Psoas muscle (tissue), 7 donors: Measurements from ENCODE around the gene RNF181. TPM values are rescaled to one million over a fixed set of nuclear protein-coding genes. Genes with fewer than 3 reads are reported as not detected.

Experiments used
- polyA plus RNA-seq, 3 donors: library from polyadenylated mRNA; stranded (reverse); fragments of 200-250 nt; gene quantifications; one replicate each; pipeline ENCODE4 v1.2.3, GENCODE V29; 2013
- total RNA-seq, 4 donors: library from RNA; stranded (reverse); fragmentation: NEBNext Ultra II Directional in 2 of 4; extraction: Animal tissue kit (Norgen Biotek cat#: 25700) in 2 of 4; gene quantifications; one replicate each; pipeline versions ENCODE4 v1.2.1 to v1.2.4, GENCODE V29; 2021 to 2023
- donor health status: healthy with polysubstance abuse.
- donor health status: DM: no; HTN: no; CAD: no; lungs with moderate emphysema.
- donor health status: Bipolar disorder and iron deficiency.
- donor health status: healthy.
- donor health status: DM: no; HTN: no; CAD: no.
- donor health status: DM: no; HTN: no; CAD: no.
- donor health status: DM: yes; HTN: yes; CAD: no.

The RNF181 gene
- total and polyA plus RNA-seq, 7 donors: 84.7 to 212 (median 107) TPM

Other genes with a start within 250 kb of the RNF181 start
- 100 to 1,000 TPM in 1 of 4 donors, 10 to 100 TPM in 3; 28.3 to 115 (median 63.3) TPM for gene RETSAT, start 241.2 kb upstream of the RNF181 start, total RNA-seq
- gene RETSAT, start 241.2 kb upstream of the RNF181 start, polyA plus RNA-seq: 10 to 100 TPM; 36.9 to 74.3 (median 45.6) TPM
- 10 to 100 TPM; 16.0 to 19.2 (median 17.6) TPM for gene ELMOD3, start 241.0 kb upstream of the RNF181 start, total RNA-seq
- gene ELMOD3, start 241.0 kb upstream of the RNF181 start, polyA plus RNA-seq: 10 to 100 TPM; 17.2 to 33.2 (median 20.4) TPM
- 10 to 100 TPM in 1 of 4 donors, 1 to 10 TPM in 3; 4.2 to 11.1 (median 8.6) TPM for gene CAPG, start 185.4 kb upstream of the RNF181 start, total RNA-seq
- gene CAPG, start 185.4 kb upstream of the RNF181 start, polyA plus RNA-seq: 10 to 100 TPM in 1 of 3 donors, 1 to 10 TPM in 2; 2.8 to 10.2 (median 6.6) TPM
- 1 to 10 TPM in 1 of 4 donors, under 1 TPM in 2, not detected in 1; 0.48 to 1.4 (median 0.62) TPM for gene SH2D6, start 177.0 kb upstream of the RNF181 start, total RNA-seq
- gene SH2D6, start 177.0 kb upstream of the RNF181 start, polyA plus RNA-seq: 1 to 10 TPM in 1 of 3 donors, under 1 TPM in 2; 0.25 to 1.1 (median 0.77) TPM
- 100 to 1,000 TPM; 127 to 356 (median 183) TPM for gene MAT2A, start 56.6 kb upstream of the RNF181 start, total RNA-seq
- gene MAT2A, start 56.6 kb upstream of the RNF181 start, polyA plus RNA-seq: 100 to 1,000 TPM in 2 of 3 donors, 10 to 100 TPM in 1; 55.9 to 252 (median 134) TPM
- 10 to 100 TPM; 20.1 to 25.3 (median 22.1) TPM for gene GGCX, start 34.3 kb upstream of the RNF181 start, total RNA-seq
- gene GGCX, start 34.3 kb upstream of the RNF181 start, polyA plus RNA-seq: 10 to 100 TPM; 19.0 to 35.6 (median 30.7) TPM
- gene VAMP8, start 18.2 kb upstream of the RNF181 start, total RNA-seq: 10 to 100 TPM; 11.7 to 15.7 (median 12.4) TPM
- 10 to 100 TPM; 16.6 to 25.4 (median 23.2) TPM for gene VAMP8, start 18.2 kb upstream of the RNF181 start, polyA plus RNA-seq
- 10 to 100 TPM; 58.1 to 95.0 (median 83.2) TPM for gene VAMP5, start 11.3 kb upstream of the RNF181 start, total RNA-seq
- 100 to 1,000 TPM; 106 to 149 (median 128) TPM for gene VAMP5, start 11.3 kb upstream of the RNF181 start, polyA plus RNA-seq
- 10 to 100 TPM; 20.1 to 54.3 (median 30.9) TPM for gene TMEM150A, start 7.0 kb downstream of the RNF181 start, total RNA-seq
- gene TMEM150A, start 7.0 kb downstream of the RNF181 start, polyA plus RNA-seq: 10 to 100 TPM; 17.4 to 82.6 (median 40.3) TPM
- gene C2orf68, start 16.3 kb downstream of the RNF181 start, total RNA-seq: 10 to 100 TPM; 43.4 to 61.9 (median 47.5) TPM
- gene C2orf68, start 16.3 kb downstream of the RNF181 start, polyA plus RNA-seq: 10 to 100 TPM; 26.9 to 76.0 (median 43.8) TPM
- 10 to 100 TPM; 39.0 to 61.8 (median 45.6) TPM for gene USP39, start 20.4 kb downstream of the RNF181 start, total RNA-seq
- gene USP39, start 20.4 kb downstream of the RNF181 start, polyA plus RNA-seq: 100 to 1,000 TPM in 1 of 3 donors, 10 to 100 TPM in 2; 53.7 to 104 (median 58.3) TPM
- gene SFTPB, start 72.5 kb downstream of the RNF181 start, total RNA-seq: 1 to 10 TPM in 2 of 4 donors, under 1 TPM in 2; 0.25 to 1.1 (median 0.96) TPM
- 1 to 10 TPM in 1 of 3 donors, under 1 TPM in 2; 0.04 to 1.5 (median 0.98) TPM for gene SFTPB, start 72.5 kb downstream of the RNF181 start, polyA plus RNA-seq
- gene GNLY, start 98.6 kb downstream of the RNF181 start, total RNA-seq: 10 to 100 TPM in 1 of 4 donors, 1 to 10 TPM in 2, under 1 TPM in 1; 0.58 to 20.0 (median 5.8) TPM
- gene GNLY, start 98.6 kb downstream of the RNF181 start, polyA plus RNA-seq: 10 to 100 TPM in 2 of 3 donors, 1 to 10 TPM in 1; 4.9 to 31.6 (median 23.4) TPM
- gene ATOH8, start 158.2 kb downstream of the RNF181 start, total RNA-seq: 10 to 100 TPM; 22.0 to 82.1 (median 57.3) TPM
- 10 to 100 TPM; 48.7 to 77.2 (median 59.4) TPM for gene ATOH8, start 158.2 kb downstream of the RNF181 start, polyA plus RNA-seq